Suprapubic skin (tissue), 4 donors: ENCODE measurements around the gene CLMN. TPM values are rescaled to one million over a fixed set of nuclear protein-coding genes. Genes with fewer than 3 reads are reported as not detected.

Experiments
- DNase-seq, 2 donors: peaks; one replicate each; pipeline ENCODE4 v3.0.0-alpha.2; 2019; ENCODE audit warnings: low spot score in 2 of 2
- H3K27ac ChIP-seq: fragments of 200-600 bp; sonication (generic); one replicate; pipeline ENCODE4 v1.5.1; 2019
- H3K27me3 ChIP-seq: fragments of 200-600 bp; sonication (generic); one replicate; pipeline ENCODE4 v1.5.1; 2019
- H3K36me3 ChIP-seq: fragments of 200-600 bp; sonication (generic); one replicate; pipeline ENCODE4 v1.5.1; 2019
- H3K4me1 ChIP-seq: fragments of 200-600 bp; sonication (generic); one replicate; pipeline ENCODE4 v1.5.1; 2019
- H3K4me3 ChIP-seq: fragments of 200-600 bp; sonication (generic); one replicate; pipeline ENCODE4 v1.5.1; 2019; ENCODE audit warnings: mild to moderate bottlenecking
- H3K9me3 ChIP-seq: fragments of 200-600 bp; sonication (generic); one replicate; pipeline ENCODE4 v1.5.1; 2019
- EP300 ChIP-seq: sonication (generic); formaldehyde crosslinking; IDR thresholded peaks from one replicate; pipeline ENCODE4 v1.6.1; 2017; ENCODE audit warnings: antibody characterized with exemption
- POLR2A ChIP-seq, 2 donors: fragments of 450-650 bp; IDR thresholded peaks; one replicate each; pipeline ENCODE4 v1.6.1; 2017; ENCODE audit warnings: antibody characterized with exemption in 2 of 2, mild to moderate bottlenecking in 2 of 2, moderate library complexity in 2 of 2
- POLR2AphosphoS5 ChIP-seq, 3 donors: sonication (generic); formaldehyde crosslinking; IDR thresholded peaks; one replicate each; pipeline ENCODE4 v1.6.1; 2017; ENCODE audit warnings: antibody characterized with exemption in 3 of 3
- WGBS: methylation state at CpG from one replicate; pipeline ENCODE4 v1.1.5; 2018; 5-methylcytosine and 5-hydroxymethylcytosine counted together
- total RNA-seq, 4 donors: library from RNA; depleted of rRNA; stranded (reverse); fragments of >200 nt; gene quantifications; one replicate each; pipeline ENCODE4 v1.1.0, GENCODE V29; 2016
- TF ChIP-seq, protein P1 (sequence below), 2 donors: fragments of 200-600 bp in 1 of 2; fragments of 450-650 bp in 1 of 2; sonication (generic) in 1 of 2; IDR thresholded peaks; one replicate each; pipeline ENCODE4 v1.5.1; 2016 to 2019; ENCODE audit warnings: antibody characterized with exemption in 2 of 2, mild to moderate bottlenecking in 1 of 2, moderate library complexity in 1 of 2

CLMN gene
- total RNA-seq, 4 donors from 2014 or later: 5.0 to 25.7 (median 7.0) TPM

DNA sequence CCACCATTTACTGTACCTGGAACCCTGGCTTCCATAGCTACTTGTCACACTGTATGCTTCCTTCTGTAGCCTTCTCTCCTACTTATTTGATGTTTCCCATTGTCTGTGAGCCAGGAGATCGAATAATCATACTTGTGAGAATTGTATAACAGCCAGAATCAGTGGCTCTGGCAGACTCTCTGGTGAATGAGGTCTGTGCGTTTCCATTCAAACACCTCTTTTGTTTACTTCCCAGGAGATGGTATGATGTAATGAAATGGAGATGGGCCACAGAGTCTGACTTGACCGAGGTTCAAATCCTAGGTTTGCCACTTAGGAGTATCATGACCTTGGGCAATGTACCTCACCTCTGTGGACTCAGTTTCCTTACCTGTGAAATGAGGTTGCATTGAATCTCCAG lies 35.7 kb upstream of the CLMN start:
- H3K27ac ChIP-seq: no peak overlapping the region
- H3K4me3 ChIP-seq: no peak overlapping the region
- no peak for DNase-seq
- WGBS: 37% methylated on average over 3 of the region's 3 CpGs
- H3K27me3 ChIP-seq: peaks cover 3% of the 10 kb centered on the region
- peaks cover 10% of the 10 kb centered on the region for H3K9me3 ChIP-seq
- TF ChIP-seq POLR2A (IDR thresholded peaks at IDR 0.05) (no peak), EP300 (no peak)
- no peaks in the 10 kb centered on the region for H3K4me1 ChIP-seq
- no peaks in the 10 kb centered on the region for H3K36me3 ChIP-seq

DNA sequence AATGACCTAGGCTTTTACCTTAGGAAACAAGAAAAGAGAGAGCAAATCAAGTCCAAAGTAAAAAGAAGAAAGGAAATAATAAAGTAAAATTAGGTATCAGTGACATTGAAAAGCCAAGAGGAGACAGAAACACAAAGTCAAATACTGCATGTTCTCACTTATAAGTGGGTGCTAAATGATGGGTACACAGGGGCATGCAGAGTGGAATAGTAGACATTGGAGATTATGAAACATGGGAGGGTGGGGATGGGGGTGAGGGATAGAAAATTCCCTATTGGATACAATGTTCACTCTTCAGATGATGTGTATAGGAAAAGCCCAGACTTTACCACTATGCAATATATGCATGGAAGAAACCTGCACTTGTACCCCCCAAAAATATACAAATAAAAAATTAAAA lies 35.1 kb upstream of the CLMN start:
- TF ChIP-seq, protein P1, sequence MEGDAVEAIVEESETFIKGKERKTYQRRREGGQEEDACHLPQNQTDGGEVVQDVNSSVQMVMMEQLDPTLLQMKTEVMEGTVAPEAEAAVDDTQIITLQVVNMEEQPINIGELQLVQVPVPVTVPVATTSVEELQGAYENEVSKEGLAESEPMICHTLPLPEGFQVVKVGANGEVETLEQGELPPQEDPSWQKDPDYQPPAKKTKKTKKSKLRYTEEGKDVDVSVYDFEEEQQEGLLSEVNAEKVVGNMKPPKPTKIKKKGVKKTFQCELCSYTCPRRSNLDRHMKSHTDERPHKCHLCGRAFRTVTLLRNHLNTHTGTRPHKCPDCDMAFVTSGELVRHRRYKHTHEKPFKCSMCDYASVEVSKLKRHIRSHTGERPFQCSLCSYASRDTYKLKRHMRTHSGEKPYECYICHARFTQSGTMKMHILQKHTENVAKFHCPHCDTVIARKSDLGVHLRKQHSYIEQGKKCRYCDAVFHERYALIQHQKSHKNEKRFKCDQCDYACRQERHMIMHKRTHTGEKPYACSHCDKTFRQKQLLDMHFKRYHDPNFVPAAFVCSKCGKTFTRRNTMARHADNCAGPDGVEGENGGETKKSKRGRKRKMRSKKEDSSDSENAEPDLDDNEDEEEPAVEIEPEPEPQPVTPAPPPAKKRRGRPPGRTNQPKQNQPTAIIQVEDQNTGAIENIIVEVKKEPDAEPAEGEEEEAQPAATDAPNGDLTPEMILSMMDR (IDR thresholded peaks at IDR 0.05): no peak
- TF ChIP-seq POLR2A (IDR thresholded peaks at IDR 0.05) (no peak), EP300 (no peak), POLR2AphosphoS5 (IDR thresholded peaks at IDR 0.05) (no peak)
- Histone ChIP-seq H3K4me1 (no peaks in the 10 kb centered on the region), H3K4me3 (no peak overlapping the region), H3K27ac (no peak overlapping the region), H3K36me3 (no peaks in the 10 kb centered on the region), H3K9me3 (peaks cover 10% of the 10 kb centered on the region), H3K27me3 (peaks cover 3% of the 10 kb centered on the region)
- no peak for DNase-seq

DNA sequence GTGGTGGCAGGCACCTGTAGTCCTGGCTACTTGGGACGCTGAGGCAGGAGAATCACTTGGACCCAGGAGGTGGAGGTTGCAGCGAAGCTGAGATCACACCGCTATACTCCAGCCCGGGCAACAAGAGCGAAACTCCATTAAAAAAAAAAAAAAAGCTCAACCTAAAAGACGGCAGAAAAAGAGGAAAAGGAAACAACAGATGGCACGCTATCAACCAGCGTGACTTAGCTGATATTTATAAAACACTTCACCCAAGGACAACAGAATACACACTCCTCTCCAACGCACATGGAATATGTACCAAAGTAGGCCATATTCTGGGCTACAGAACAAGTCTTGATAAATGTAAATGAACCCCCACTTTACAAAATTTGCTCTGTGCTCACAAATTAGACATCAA lies 34.0 kb upstream of the CLMN start:
- WGBS: 92% methylated on average over 9 of the region's 9 CpGs
- no peaks in the 10 kb centered on the region for H3K4me1 ChIP-seq
- no peaks in the 10 kb centered on the region for H3K36me3 ChIP-seq
- TF ChIP-seq POLR2AphosphoS5 (IDR thresholded peaks at IDR 0.05) (no peak), POLR2A (IDR thresholded peaks at IDR 0.05) (no peak), EP300 (no peak)
- TF ChIP-seq, protein P1 (IDR thresholded peaks at IDR 0.05): no peak
- DNase-seq: no peak
- H3K9me3 ChIP-seq: peaks cover 10% of the 10 kb centered on the region
- no peak overlapping the region for H3K27ac ChIP-seq
- H3K27me3 ChIP-seq: peaks cover 3% of the 10 kb centered on the region
- H3K4me3 ChIP-seq: no peak overlapping the region

DNA sequence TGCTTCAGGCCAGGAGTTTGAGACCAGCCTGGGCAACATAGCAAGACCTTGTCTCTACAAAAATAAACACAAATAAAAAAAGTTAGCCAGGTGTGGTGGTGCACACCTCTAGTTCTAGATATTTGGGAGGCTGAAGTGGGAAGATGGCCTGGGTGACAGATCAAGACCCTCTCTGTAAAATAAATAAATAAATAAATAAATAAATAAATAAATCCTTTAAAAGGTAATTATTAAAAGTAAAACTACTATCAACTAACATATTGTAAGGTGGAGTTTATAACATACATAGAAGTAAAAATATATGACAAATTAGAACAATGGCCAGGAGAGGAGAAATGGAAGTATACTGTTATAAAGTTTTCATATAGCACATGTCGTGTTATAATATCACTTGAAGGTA lies 33.3 kb upstream of the CLMN start:
- Histone ChIP-seq H3K4me3 (no peak overlapping the region), H3K36me3 (no peaks in the 10 kb centered on the region), H3K9me3 (peaks cover 10% of the 10 kb centered on the region), H3K27ac (no peak overlapping the region), H3K27me3 (peaks cover 3% of the 10 kb centered on the region), H3K4me1 (no peaks in the 10 kb centered on the region)
- DNase-seq: no peak
- TF ChIP-seq EP300 (no peak), POLR2AphosphoS5 (IDR thresholded peaks at IDR 0.05) (no peak)
- TF ChIP-seq, protein P1 (IDR thresholded peaks at IDR 0.05): no peak
- 92% methylated on average over 1 of the region's 1 CpG for WGBS

DNA sequence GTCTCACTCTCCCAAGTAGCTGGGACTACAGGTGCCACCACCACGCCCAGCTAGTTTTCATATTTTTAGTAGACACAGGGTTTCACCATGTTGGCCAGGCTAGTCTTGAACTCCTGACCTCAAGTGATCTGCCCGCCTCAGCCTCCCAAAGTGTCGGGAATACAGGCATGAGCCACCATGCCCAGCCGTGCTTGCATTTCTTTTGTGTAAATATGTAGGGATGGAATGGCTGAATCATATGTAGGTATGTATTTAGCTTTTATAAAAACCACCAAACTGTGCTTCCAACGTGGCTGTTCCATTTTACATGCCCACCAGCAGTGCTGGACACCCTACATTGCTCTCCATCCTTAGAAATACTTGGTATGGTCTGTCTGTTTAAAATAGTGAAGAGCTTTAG lies 32.8 kb upstream of the CLMN start:
- Histone ChIP-seq H3K4me3 (no peak overlapping the region), H3K4me1 (no peaks in the 10 kb centered on the region), H3K27ac (no peak overlapping the region), H3K9me3 (peaks cover 10% of the 10 kb centered on the region), H3K27me3 (peaks cover 3% of the 10 kb centered on the region), H3K36me3 (no peaks in the 10 kb centered on the region)
- TF ChIP-seq EP300 (no peak), POLR2A (IDR thresholded peaks at IDR 0.05) (no peak)
- DNase-seq: peak in 1 of 2 donors; percentile 59
- 80% methylated on average over 5 of the region's 5 CpGs for WGBS

DNA sequence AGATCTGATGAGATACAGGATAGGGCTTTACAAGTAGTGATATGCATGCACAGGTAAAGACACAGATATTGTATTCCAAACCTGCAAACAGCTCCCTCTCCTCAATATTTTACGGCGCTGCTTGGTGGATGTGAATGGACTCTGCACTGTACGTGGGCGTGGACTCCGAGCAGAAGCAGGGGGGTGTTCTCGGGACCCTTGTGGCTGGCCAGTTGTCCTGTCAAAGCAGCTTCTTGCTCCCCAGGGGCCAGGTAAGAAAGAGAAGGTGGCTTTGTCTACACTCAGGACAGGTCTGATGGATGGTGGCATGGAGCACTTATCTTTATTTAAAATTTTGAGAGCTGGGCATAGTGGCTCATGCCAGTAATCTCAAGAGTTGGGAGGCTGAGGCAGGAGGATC lies 29.5 kb upstream of the CLMN start:
- peaks cover 2% of the 10 kb centered on the region for H3K9me3 ChIP-seq

More for the DNA sequence above, 29.5 kb upstream of the CLMN start:
- no peak for TF ChIP-seq POLR2AphosphoS5 (IDR thresholded peaks at IDR 0.05)
- no peak for TF ChIP-seq POLR2A (IDR thresholded peaks at IDR 0.05)
- TF ChIP-seq EP300: no peak
- TF ChIP-seq, protein P1 (IDR thresholded peaks at IDR 0.05): no peak
- DNase-seq: peak in 1 of 2 donors; percentile 31
- Histone ChIP-seq H3K4me3 (no peak overlapping the region), H3K27me3 (peaks cover 3% of the 10 kb centered on the region), H3K27ac (no peak overlapping the region), H3K4me1 (no peaks in the 10 kb centered on the region), H3K36me3 (no peaks in the 10 kb centered on the region)
- WGBS: 91% methylated on average over 6 of the region's 6 CpGs
